Measurements from ENCODE around the gene PRKAG2.

Gene PRKAG2

DNA sequence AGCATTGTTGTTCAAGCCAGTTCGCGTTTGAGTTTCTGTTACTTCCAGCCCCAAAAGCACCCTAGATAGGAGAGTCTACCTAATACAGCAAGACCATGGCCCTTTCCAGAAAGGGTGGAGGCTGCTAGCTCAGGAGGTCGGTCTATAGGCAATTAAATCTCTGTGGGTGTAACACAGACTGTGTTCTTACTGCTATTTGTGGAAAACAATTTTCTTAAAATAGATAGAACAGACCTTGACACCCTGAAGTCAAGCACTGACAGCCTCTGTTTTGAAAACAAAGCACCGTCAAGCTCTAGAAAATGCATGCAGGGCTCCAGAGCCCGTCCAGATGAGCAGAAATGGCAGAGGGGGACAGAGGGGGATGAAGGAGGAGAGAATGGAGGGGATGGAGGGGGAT is 156.6 kb downstream of the PRKAG2 start:
- DNase-seq, result no peak

DNA sequence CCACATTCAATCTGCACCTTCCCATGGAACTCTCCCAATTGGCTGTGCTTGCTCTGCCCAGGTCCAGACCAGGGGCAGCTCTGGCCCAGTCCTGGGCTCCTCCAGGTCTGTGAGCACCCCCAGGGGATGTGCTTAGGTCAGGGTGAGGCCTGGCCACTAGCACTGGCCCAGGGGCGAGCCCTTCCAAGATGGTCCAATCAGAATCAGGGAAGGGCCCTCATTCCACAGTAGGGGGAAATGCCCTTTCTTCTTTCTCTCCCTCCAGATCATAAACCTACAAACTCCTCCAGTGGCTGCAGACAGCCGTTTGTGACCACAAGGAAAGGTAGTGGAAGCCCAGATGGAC is 157.0 kb downstream of the PRKAG2 start:
- no peak for DNase-seq

DNA sequence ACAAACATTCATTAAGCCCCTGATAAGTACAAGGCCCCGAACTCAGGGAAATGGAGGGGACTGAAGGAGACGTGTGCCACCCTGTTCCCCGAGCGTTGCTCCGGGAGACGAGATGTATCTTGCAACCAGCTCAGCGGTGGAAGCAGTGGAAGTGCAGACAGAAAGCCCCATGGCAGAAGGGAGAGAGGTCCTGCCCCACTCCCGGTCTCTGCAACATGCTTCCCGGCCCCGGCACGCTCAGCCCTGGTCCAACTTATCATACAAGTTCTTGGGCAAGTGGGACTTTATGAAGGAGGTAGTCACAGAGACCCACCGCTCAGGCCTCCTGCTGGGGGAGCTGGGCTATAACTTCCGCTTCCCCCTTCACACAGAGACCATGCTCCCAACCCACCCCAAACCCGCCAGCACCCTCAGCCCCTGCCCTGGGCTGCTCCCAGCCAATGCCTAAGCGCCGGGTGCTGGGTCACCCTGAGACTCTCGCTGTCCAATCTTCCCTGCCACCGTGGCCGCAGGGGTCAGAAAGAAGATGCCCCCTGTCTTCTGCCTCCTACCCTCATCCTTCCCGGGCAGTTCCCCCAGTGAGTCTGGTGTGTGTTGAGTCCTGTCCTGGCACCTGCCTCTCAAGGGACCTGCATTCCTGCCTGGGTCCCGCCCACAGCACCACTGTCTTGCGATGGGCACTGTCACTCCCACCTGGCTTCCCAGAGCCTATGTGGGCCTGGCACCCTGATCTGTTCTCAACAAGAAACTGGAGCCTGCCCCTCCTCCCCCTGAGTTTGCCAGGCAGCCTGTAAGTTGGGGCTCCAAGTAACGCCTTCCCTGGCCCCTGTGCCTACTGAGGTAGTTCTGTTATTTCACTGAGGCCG is 157.7 kb downstream of the PRKAG2 start:
- DNase-seq, result no peak

DNA sequence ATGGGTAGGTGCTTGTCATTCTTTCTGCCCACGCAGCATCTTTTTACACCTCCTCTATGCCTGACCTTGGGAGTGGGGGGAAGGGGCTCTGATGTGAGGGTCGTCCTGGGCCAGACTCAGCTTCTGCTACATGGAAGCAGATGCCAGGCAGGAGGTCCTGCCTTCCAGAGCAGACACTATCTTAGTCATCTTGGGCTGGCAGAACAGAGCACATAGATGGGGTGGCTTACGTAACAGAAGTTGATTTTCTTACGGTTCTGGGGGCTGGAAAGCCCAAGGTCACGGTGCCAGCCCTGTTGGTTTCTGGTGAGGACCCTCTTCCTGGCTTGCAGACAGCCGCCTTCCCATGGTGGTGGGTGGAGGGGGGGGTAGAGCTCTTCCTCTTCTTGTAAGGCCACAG is 159.0 kb downstream of the PRKAG2 start:
- no peak for DNase-seq

DNA sequence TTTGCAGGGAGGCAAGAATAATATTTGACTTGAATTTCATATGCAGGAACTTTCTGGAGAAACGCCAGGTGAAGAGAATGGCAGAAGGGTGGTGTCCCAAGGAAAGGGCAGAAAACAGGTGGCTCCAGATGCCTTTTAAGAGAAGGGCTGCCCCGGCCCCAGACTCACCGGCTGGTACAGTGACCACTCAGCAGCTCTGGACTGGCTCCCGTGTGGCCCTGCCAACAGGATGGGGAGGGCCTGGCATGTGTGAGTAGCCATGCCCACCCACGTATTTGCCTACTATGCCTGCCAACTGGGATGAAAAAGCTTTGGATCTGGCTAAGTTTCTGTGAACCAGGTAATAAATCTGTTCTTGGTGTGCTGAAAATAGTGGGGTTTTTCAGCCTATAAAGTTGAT is 159.5 kb downstream of the PRKAG2 start:
- no peak for DNase-seq

DNA sequence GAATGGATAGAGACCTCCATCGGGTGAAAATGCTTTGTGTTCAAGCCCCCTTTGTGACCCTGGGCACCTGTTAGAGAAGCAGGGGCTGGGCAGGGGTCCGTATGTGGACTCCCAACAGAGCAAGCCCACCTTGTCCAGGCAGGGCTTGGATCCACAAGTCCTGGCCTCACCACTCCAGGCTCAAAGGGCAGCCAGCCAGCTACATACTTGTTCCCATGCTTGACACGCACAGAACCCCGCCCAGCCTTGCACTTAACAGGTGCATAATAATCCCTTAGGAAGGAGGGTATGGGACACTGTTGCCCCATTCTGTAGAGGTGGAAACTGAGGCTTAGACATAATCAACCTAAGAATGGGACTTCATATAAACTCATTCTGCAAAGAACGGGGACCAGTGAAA is 160.6 kb downstream of the PRKAG2 start:
- no peak for DNase-seq

DNA sequence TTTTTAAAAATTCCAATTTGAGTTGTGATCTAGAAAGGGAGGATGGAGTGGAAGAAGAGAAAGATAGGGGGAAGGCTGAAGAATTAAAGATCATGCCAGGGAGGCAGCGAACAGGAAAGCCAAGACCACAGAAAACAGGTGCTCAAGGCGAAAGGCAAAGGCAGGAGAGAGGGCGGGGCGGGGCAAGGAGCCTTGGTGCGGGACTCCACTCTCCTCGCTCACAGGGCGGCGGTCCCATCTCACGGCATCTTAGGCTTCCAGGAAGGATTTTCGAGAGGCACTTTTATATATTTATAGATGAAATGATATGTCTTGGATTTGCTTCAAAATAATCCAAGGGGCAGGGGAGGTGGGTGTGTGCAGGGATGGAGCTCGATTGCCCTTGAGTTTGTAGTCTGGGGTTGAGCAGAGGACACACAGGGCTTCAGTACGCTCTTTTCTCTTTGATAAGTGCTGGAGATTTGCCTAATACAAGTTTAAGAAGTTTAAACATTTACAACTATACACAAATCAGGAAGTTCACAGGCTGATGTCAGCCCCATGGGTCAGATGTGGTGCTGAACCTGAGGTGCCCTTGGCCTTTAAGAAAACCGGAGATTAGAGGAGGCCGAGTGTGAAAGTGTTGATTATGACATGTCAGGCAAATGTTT is 161.1 kb downstream of the PRKAG2 start:
- DNase-seq, result no peak

DNA sequence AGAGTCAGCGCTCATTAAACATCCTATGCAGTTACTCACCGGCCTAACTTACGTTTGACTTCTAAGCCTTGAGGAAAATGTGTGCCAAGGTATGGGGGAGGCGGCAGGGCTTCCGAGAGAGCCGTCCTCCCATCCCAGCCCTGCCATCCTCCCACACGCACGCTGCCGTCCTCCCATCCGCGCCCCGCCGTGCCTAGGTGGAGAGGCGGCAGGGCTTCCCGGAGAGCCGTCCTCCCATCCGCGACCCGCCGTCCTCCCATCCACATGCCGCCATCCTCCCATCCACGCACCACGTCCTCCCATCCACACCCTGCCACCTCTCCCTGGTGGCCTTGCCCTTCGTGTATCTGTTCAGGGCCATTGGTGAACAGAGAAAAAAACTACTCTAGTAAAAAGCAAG is 162.7 kb downstream of the PRKAG2 start:
- DNase-seq, result no peak

DNA sequence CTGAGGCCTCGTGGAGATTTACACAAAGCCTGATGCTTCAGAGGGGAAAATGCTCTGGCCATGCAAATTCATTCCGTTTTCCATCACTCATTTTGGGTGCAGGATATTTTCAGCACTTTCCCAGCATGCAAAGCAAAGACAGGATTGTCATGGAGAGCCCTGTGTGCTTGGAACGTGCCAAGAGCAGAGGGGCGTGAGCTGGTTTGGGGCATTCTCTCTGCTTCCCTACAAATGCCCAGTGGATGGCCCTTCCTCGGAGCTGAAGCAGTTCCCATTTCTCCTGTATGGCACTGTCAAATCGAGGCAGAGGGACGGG is 164.1 kb downstream of the PRKAG2 start:
- no peak for DNase-seq

DNA sequence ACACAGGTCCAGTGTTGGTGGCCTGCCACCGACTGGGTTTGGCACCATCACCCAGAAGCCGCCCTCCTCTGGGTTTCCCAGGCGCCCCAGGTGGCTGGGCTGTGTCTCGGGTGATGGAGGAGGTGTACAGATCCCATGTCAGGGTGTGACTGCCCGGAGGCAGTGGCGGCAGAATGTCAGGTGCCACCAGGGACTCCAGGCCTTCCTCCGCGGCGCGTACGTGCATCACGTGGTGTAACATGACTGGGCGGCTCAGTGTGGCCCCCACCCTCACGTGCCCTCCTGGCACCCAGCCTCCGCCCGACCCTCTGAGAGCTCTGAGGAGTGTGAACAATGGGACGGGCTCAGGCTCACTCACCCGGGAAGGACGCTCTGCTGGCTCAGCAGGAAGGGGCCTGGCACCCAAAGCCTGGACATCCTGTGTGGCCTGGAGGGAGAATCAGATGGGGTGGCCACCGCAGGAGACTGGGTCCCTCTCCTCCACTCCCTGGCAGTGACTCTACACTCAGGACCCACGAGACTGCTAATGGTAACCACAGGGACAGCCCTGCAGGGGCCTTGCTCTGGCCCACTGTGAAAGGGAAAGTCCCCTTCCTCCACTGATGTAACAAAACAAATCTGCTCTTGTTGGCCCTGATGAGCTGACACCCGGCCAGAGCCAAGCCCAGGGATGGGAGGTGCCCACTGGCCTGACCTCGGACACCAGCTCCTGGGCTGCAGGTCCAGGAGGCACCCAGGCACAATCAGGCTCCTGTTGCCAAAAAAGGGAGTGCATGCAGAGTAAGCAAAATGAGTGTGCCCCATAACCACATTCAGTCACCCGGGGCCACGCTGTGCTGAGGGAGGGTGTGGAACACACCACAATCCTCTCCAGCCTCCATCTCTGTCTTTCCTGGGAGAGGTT is 164.8 kb downstream of the PRKAG2 start:
- DNase-seq, result no peak

DNA sequence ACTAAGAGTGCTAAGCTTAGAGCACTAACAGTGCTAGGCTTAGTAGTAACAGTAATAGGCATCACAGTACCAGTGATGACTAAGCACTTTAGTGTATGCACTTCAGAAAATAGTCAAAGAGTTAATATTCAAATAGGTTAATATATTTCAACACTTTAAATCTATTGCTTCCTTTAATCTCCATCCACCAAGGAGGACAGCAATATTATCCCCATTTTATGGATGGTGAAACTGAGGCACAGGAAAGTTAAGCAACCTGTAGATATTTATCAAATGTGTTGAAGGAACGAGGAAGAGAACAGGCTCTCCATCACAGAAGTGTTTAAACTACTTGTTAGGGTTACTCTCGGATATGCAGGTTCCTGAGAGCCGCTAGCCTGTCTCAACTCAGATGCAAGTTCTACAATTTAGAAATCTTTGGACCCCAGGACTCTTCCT is 165.5 kb downstream of the PRKAG2 start:
- no peak for DNase-seq

DNA sequence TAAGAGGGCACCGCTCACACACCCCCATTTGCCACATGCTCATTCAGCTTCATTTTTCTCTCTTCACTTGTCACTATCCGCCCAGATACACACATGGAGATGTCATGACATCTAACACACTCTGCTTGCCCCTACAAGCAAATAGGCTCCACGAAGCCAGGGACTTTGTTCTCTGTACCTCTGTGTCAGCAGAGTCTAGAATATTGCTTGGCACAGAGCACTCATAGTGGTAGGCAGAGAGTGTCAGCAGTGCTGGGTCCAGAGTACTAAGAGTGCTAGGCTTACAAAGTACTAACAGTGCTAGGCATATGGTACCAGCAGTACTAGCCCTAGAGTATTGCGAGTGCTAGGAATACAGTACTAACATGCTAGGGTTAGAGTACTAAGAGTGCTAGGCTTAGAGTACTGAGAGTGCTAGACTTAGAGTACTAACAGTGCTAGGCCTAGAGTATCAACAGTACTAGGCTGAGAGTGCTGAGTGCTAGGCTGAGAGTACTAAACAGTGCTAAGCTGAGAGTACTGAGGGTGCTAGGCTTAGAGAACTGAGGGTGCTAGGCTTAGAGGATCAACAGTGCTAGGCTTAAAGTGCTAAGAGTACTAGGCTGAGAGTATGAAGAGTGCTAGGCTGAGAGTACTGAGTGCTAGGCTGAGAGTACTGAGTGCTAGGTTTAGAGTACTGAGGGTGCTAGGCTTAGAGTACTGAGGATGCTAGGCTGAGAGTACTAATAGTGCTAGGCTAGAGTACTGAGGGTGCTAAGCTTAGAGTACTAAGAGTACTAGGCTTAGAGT is 166.1 kb downstream of the PRKAG2 start:
- no peak for DNase-seq

DNA sequence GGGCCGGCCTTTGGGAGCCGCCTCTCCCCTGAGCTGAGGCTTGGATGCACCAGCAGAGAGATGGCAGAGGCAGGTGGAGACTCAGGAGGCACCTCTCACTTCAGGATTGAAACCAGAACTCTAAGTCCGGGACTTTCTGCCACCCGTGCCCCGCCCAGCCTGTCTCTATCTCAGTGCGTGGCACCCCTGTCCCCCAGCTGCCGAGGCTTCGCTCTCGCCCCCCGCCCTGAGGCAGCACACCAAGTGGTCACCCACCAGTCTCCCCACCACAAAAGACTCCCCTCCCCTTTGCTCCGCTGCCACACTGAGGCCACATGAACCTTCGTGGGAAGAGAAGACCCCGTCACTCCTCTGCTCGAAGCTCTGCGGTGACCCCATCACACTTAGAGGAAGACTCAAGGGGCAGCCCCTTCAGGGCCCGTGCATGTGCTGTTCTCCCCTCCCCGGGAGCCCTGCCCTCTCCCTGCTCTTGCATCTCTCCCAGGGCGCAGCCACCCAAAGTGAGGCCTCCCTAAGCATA is 166.7 kb downstream of the PRKAG2 start:
- no peak for DNase-seq

DNA sequence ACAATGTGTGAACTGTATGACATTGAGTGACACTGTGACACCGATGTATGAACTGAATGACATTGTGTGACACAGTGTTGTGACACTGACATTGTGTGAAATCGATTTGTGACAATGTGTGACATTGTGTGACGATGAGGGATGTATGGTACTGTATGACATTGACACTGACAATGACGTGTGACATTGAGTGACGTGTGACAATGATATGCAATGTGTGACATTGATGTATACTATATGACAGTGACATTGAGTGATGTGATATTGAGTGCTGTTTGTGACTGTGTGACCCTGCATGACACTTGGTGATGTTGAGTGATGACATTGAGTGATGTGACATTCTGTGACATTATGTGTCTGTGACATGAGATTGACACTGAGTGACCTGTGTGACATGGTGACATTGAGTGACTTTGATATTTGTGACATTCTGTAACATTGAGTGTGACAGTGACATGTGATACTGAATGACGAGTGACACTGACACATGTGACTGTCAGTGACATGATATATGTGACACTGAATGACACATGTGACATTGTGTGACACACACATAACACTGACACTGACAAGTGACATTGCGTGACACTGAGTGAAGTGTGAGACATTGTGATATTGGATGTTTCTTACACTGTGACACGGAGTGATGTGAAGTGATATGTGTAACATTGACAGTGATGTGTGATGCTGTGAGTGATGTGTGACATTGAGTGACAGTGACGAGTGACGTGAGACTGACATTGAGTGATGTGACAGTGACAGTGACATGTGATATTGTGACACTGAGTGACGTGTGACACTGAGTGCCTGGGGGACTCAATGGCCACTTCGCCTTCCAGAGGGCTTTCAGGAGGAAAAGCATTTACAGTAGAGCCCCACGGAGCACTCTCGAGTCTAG is 167.5 kb downstream of the PRKAG2 start:
- no peak for DNase-seq

DNA sequence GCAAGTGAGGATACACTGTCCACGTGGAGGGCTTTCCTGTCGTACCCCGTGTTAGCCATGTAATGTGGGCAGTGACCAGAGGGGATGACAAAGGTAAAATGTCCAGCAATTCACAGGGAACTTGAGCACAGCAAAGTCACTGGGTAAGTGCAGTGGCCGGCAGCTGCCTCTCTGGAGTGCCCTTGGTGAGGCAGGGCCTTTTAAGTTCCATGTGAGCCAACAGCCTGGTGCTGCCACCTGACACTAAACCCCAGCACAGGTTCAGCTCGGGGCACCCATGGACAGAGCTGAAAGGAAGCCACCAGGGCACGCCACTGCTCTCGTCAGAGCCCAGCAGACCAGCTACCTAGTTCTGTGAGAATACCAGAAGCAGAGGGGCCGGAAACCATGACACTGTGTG is 168.3 kb downstream of the PRKAG2 start:
- no peak for DNase-seq

DNA sequence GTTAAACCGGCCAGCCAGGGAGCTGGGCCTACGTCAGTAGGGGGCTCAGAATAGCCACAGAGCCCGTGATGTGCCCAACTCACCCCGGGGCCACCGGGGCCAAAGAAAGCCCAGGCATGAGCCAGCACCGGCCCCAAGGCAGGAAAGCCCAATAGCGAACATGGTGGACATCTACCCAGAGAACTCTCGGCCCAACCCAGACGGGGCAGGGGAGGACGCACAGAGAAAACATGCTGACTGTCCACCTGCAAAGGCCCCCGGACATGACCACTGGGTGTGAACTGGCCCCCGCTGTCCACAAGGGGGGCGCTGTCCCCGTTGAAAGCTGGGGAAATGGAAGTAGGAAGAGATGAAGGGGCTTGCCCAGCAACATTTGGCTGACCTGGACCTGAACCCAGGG is 169.2 kb downstream of the PRKAG2 start:
- DNase-seq, result no peak

DNA sequence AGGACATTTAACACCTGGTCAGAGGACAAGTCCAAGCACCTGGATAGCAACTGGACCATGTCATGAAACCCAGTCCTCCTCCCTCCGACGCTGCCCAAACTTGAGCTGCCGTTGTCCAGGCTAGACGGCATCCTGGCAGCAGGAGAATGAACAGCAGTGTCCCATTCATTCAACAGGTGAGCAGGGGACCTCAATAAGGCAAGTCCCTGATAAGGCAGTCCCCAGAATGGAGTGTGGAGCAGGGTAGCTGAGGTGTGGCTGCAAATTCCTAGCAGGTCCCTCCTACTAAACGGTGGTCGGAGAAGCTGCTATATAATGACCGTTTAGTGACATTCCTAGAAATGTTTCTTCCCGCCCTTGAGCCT is 169.8 kb downstream of the PRKAG2 start:
- no peak for DNase-seq

DNA sequence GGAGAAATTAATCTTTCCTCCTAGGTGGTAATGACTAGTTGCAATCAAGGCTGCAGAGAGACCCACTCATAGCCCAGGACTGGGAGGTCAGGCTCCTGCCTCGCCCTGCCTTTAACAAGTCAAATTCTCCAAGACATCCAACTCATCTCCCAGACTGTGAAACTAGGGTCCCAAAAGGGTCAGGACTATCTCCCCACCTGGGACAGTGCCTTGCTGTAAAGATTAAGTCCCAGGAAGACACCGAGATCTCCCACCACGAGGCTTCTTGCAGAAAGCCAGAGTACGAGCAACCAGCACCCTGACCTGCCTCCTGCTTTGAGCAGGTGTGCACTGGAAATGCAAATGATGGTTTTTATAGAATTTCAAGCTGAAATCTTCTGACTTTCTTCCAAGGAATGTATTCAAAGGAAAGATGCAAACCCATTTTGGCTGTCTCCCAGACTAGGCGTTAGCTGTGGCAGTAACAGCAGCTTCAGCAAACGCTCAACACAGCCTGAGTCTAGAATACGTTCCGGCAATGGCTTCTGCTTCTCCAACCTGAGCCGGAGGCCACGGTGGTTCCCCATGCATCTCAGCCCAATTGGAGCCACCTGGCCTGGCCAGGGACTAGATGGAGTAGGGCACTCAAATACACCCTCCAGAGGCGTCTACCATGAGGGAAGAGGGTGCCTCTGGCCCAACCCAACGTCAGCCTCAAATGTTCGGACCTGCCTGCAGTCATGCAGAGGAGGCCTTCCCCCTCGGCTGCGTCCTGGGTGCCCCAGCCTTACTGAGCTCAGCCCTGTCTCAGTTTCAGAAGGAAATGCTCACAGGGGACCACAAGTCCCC is 170.4 kb downstream of the PRKAG2 start:
- DNase-seq, result no peak

DNA sequence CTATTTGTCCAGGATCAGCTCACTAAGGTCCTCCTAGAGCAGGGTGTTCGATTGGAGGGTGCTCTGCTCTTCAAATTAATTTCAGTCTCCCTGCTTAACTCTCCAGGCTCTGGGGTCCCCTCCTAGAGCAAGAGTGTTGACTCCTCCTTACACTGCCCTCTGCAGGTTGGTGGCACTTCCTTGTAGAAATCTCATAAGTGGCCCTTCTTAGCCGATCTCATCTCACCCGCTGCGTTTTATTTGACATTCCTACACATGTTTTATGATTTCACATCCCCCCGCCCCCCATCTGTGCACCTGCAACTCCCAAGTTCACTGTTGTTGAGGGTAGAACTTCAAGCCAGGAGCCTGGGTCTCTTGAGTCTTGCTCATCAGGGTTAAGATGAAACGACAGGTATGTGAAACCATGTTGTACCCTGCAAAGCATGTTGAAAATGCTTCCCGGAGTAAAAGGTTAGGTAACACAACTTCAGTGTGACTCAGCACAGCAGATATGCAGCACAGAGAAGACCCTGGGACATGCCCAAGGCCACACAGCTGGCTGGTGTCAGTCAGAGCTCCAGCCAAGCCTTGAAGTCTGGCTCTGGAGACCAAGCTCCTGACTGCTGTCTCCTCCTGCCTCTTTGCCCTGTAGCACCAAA is 171.2 kb downstream of the PRKAG2 start:
- peak; percentile 7 for DNase-seq

DNA sequence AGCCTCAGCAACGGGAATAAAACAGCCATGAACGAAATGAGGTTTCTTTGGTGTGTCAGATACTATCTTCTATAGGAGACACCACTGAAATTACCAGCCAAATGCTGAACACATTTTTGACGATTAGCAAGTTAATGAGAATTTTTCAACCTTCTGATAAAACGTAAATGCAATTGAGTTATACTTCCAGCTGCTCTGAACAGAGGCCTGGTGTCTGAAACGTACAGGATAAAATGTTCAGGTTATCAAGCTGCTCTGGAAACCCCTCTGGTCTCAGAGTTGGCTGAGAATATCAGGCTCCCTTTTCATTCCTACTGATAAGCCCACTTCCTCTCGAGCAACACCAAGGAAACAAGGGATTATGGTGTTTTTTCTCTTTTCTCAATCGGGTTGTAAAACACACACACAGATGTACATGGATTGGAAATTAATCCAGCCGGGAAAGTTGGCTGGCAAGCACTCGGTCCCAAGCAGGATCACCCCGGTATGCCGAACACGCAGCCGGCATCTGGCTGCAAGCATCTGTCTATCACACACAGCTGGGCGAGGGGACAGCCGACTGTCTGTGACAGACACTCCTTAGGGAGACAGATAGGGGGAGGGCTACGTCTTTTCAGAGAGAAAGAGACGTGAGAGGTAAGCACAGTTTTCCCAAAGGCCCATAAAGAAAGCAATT is 171.8 kb downstream of the PRKAG2 start:
- DNase-seq, result no peak

All from CD4-positive, alpha-beta T cell treated with Interleukin-17A for 1 hour (primary cell).